ENCODE measurements around the gene FPR2.
"Not testable (repeated sequence)": the region's sequence is repeated elsewhere in the genome, so short reads cannot be mapped to it uniquely, and the experiment has no call there.

FPR2 gene

GRCh38 chr19:51800473-51801244, 39.7 kb downstream of the FPR2 start:
- H3K4me3 ChIP-seq (ENCODE audit: low read depth, low read length): no peak overlapping the region
- TF ChIP-seq, protein P1, sequence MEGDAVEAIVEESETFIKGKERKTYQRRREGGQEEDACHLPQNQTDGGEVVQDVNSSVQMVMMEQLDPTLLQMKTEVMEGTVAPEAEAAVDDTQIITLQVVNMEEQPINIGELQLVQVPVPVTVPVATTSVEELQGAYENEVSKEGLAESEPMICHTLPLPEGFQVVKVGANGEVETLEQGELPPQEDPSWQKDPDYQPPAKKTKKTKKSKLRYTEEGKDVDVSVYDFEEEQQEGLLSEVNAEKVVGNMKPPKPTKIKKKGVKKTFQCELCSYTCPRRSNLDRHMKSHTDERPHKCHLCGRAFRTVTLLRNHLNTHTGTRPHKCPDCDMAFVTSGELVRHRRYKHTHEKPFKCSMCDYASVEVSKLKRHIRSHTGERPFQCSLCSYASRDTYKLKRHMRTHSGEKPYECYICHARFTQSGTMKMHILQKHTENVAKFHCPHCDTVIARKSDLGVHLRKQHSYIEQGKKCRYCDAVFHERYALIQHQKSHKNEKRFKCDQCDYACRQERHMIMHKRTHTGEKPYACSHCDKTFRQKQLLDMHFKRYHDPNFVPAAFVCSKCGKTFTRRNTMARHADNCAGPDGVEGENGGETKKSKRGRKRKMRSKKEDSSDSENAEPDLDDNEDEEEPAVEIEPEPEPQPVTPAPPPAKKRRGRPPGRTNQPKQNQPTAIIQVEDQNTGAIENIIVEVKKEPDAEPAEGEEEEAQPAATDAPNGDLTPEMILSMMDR (IDR thresholded peaks at IDR 0.05; ENCODE audit: low read depth, low read length): no peak
- H3K27me3 ChIP-seq (ENCODE audit: insufficient read depth, low read depth, severe bottlenecking): peaks cover 78% of the 10 kb centered on the region
- H3K9me3 ChIP-seq (ENCODE audit: severe bottlenecking): no peaks in the 10 kb centered on the region
- no peak overlapping the region for H3K27ac ChIP-seq
- no peaks in the 10 kb centered on the region for H3K36me3 ChIP-seq
- DNase-seq: no peak

GRCh38 chr19:51802775-51803174, 41.8 kb downstream of the FPR2 start:
- no peaks in the 10 kb centered on the region for H3K9me3 ChIP-seq (ENCODE audit: severe bottlenecking)
- no peak for DNase-seq

DNA sequence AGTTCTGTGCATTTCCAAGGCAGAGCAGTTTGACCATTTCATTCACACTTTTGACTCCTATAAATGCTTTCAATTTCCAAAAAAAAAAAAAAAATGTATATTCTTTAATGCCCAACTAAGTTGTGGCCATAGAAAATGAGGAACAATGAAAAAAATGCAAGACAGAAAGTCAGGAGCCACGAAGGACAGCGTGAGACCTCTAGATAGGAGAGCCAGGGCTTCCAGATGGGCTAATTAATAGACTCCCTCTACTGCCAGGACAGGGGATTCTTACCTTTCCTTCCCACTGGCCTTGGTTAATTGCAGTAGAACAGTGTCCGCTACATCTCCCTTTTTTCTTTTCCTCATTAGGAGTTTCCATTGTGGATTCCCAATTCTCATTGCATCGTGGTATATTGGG, 42.5 kb downstream of the FPR2 start:
- no peaks in the 10 kb centered on the region for H3K9me3 ChIP-seq (ENCODE audit: severe bottlenecking)
- no peak overlapping the region for H3K27ac ChIP-seq
- no peak for DNase-seq
- H3K27me3 ChIP-seq (ENCODE audit: insufficient read depth, low read depth, severe bottlenecking): peaks cover 78% of the 10 kb centered on the region
- no peak overlapping the region for H3K4me3 ChIP-seq (ENCODE audit: low read depth, low read length)
- H3K36me3 ChIP-seq: no peaks in the 10 kb centered on the region
- TF ChIP-seq, protein P1 (IDR thresholded peaks at IDR 0.05; ENCODE audit: low read depth, low read length): no peak

More at GRCh38 chr19:51802775-51803174, 41.8 kb downstream of the FPR2 start:
- TF ChIP-seq, protein P1 (IDR thresholded peaks at IDR 0.05; ENCODE audit: low read depth, low read length): no peak
- no peak overlapping the region for H3K4me3 ChIP-seq (ENCODE audit: low read depth, low read length)
- H3K27ac ChIP-seq: no peak overlapping the region
- peaks cover 78% of the 10 kb centered on the region for H3K27me3 ChIP-seq (ENCODE audit: insufficient read depth, low read depth, severe bottlenecking)
- H3K36me3 ChIP-seq: no peaks in the 10 kb centered on the region

- no peaks in the 10 kb centered on the region for H3K36me3 ChIP-seq
- no peaks in the 10 kb centered on the region for H3K9me3 ChIP-seq (ENCODE audit: severe bottlenecking)
- no peak overlapping the region for H3K27ac ChIP-seq
- TF ChIP-seq, protein P1 (IDR thresholded peaks at IDR 0.05; ENCODE audit: low read depth, low read length): no peak
- H3K4me3 ChIP-seq (ENCODE audit: low read depth, low read length): no peak overlapping the region
- H3K27me3 ChIP-seq (ENCODE audit: insufficient read depth, low read depth, severe bottlenecking): peaks cover 78% of the 10 kb centered on the region
- no peak for DNase-seq
Observed at GRCh38 chr19:51803967-51804366, 43.0 kb downstream of the FPR2 start.

GRCh38 chr19:51804789-51805188, 43.8 kb downstream of the FPR2 start:
- DNase-seq, H3K27ac ChIP-seq: not testable (repeated sequence)

DNA sequence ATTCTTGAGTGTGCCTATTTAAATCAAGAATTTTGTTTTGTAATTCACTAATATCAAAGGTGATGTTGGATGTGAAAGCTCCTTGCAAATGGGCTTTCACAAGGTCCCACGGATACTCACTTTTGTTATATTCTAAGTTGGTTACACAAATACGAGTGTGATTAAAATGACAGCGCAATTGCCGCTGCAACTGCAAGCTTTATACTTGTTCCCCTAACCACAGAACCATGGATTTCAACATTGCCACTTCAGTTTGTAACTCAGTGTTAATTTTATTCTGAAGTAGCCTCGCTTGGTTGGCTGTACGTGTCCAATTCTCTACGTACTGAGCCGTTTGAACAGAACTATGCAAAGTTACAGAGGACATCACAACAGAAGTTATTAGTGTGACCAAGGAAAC, 44.4 kb downstream of the FPR2 start:
- DNase-seq, H3K27ac ChIP-seq: not testable (repeated sequence)

More at GRCh38 chr19:51804789-51805188, 43.8 kb downstream of the FPR2 start:
- peaks cover 75% of the 10 kb centered on the region for H3K27me3 ChIP-seq (ENCODE audit: insufficient read depth, low read depth, severe bottlenecking)
- H3K36me3 ChIP-seq; H3K9me3 ChIP-seq (ENCODE audit: severe bottlenecking); H3K4me3 ChIP-seq (ENCODE audit: low read depth, low read length): not testable (repeated sequence)

DNA sequence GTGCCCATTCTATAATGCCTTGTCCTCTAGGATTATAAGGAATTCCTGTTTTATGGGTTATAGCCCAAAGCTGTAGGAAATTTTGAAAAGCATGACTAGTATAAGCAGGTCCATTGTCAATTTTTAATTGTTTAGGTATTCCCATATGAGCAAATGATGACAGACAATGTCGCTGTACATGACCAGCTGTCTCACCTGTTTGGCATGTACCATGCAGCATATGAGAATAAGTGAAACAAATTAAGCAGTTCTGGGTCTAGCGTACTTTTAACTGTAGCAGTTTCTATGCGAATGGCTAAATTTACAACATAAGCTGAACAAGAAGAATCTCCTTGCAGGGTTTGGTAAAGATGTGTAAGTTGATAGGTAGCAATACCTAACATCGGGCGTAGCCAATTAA, 45.6 kb downstream of the FPR2 start:
- not testable (repeated sequence) for H3K36me3 ChIP-seq; H3K9me3 ChIP-seq (ENCODE audit: severe bottlenecking); H3K4me3 ChIP-seq (ENCODE audit: low read depth, low read length); DNase-seq; H3K27ac ChIP-seq
- H3K27me3 ChIP-seq (ENCODE audit: insufficient read depth, low read depth, severe bottlenecking): peaks cover 71% of the 10 kb centered on the region

More for the DNA sequence above, 44.4 kb downstream of the FPR2 start:
- peaks cover 75% of the 10 kb centered on the region for H3K27me3 ChIP-seq (ENCODE audit: insufficient read depth, low read depth, severe bottlenecking)
- not testable (repeated sequence) for H3K4me3 ChIP-seq (ENCODE audit: low read depth, low read length); H3K36me3 ChIP-seq; H3K9me3 ChIP-seq (ENCODE audit: severe bottlenecking)
